GM19023 (cell line): ENCODE measurements around the gene KIF22.

Experiments
- ATAC-seq: cut with Tn5 transposase; IDR thresholded peaks from one replicate; pipeline ENCODE4 v1.9.1; 2021; ENCODE audit warnings: mild to moderate bottlenecking, moderate library complexity; ENCODE audit not compliant: unreplicated experiment

Gene KIF22

GRCh38 chr16:29834079-29834478, 43.5 kb downstream of the KIF22 start:
- ATAC-seq = no peak

GRCh38 chr16:29835926-29836325, 45.4 kb downstream of the KIF22 start:
- ATAC-seq = no peak

GRCh38 chr16:29836623-29837022, 46.1 kb downstream of the KIF22 start:
- no peak for ATAC-seq

- no peak for ATAC-seq
Measured at GRCh38 chr16:29837841-29838240, 47.3 kb downstream of the KIF22 start.

GRCh38 chr16:29839822-29840221, 49.3 kb downstream of the KIF22 start:
- no peak for ATAC-seq

- ATAC-seq = no peak
Measured at GRCh38 chr16:29840240-29840639, 49.7 kb downstream of the KIF22 start.

GRCh38 chr16:29841631-29842030, 51.1 kb downstream of the KIF22 start:
- ATAC-seq = no peak

- ATAC-seq = no peak
Measured at GRCh38 chr16:29842732-29843346, 52.3 kb downstream of the KIF22 start.

GRCh38 chr16:29843931-29844330, 53.4 kb downstream of the KIF22 start:
- ATAC-seq = no peak

GRCh38 chr16:29844575-29845331, 54.2 kb downstream of the KIF22 start:
- no peak for ATAC-seq

GRCh38 chr16:29845656-29846055, 55.1 kb downstream of the KIF22 start:
- no peak for ATAC-seq

GRCh38 chr16:29848420-29849297, 58.1 kb downstream of the KIF22 start:
- no peak for ATAC-seq

- ATAC-seq = no peak
Measured at GRCh38 chr16:29849505-29849904, 59.0 kb downstream of the KIF22 start.

GRCh38 chr16:29850998-29851397, 60.4 kb downstream of the KIF22 start:
- ATAC-seq = no peak

- no peak for ATAC-seq
Measured at GRCh38 chr16:29852654-29853053, 62.1 kb downstream of the KIF22 start.

GRCh38 chr16:29854520-29855100, 64.1 kb downstream of the KIF22 start:
- no peak for ATAC-seq
